Mononuclear cell (primary cell): ENCODE data around the gene ARHGAP10. TPM values are rescaled to one million over a fixed set of nuclear protein-coding genes. Genes with fewer than 3 reads are reported as not detected.

Experiments used
- H3K27me3 ChIP-seq: 2 replicates; pipeline ENCODE4 v1.6.0; 2011; ENCODE audit warnings: low read length, control low read depth; ENCODE audit not compliant: insufficient read depth
- H3K4me1 ChIP-seq: 2 replicates; pipeline ENCODE4 v1.5.1; 2011; ENCODE audit warnings: mild to moderate bottlenecking, low read length, control low read depth; ENCODE audit not compliant: insufficient read depth
- H3K4me3 ChIP-seq: 2 replicates; pipeline ENCODE4 v1.5.1; 2011; ENCODE audit warnings: mild to moderate bottlenecking, low read length, moderate library complexity
- H3K9me3 ChIP-seq: 2 replicates; pipeline ENCODE4 v1.5.1; 2011; ENCODE audit warnings: low read depth, mild to moderate bottlenecking, control low read depth, low read length
- total RNA-seq: library from RNA; depleted of rRNA; stranded (reverse); fragments of >200 nt; gene quantifications from one replicate; pipeline ENCODE4 v1.2.3, GENCODE V29; 2012

The ARHGAP10 gene
- total RNA-seq, 1 donor, result 10.6 TPM

DNA sequence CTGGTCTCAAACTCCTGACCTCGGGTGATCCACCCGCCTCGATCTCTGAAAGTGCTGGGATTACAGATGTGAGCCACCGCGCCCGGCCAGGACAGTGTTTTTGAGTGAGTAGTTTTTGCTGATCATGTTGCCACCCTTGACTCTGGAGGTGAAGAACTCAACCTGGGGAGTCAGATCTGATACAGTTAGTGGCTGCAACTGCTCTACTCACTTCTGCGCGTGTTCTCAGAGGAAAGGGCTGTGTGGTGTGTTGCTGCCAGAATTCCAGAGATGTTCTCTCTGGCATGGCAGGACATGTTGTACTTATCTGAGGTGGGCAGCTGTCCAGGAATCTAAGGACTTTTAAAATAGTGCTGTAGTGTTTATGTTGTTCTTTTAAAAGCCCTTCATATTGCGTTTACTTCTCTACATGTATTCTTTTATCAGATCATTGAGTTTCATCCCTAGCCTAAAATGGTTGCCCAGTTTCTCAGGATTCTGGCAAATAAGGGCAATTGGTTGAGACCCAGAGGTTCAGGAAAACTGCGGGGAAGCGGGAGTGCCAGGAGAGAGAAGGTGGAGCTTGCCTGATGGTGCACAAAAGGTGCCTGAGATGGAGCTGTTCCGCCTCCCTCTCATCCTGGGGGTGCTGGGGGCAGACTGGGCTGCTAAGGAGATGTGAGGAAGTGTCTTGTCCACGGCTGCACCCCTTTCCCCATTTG is 97.7 kb downstream of the ARHGAP10 start:
- Histone ChIP-seq H3K9me3 (no peaks in the 10 kb centered on the region), H3K4me3 (no peak overlapping the region), H3K27me3 (no peaks in the 10 kb centered on the region), H3K4me1 (peaks cover 63% of the 10 kb centered on the region)

DNA sequence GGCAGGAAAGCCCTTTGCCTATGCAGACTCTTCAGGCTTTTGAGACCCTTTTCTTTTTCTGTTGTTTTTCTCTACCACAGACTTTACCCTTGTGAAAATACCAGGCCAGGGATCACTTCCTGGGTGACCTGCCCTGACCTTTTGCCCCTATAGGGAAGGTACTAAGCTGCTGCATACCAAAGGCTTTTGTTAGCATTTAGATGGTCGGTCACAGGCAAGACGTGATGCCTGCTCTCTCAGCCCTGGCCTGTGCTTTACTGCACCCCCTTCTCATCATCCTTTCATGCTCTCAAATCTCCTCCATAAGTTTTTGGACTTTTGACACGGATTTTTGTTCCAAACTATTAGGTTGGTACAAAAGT is 98.2 kb downstream of the ARHGAP10 start:
- H3K9me3 ChIP-seq, result no peaks in the 10 kb centered on the region
- no peaks in the 10 kb centered on the region for H3K27me3 ChIP-seq
- H3K4me1 ChIP-seq, result peaks cover 63% of the 10 kb centered on the region
- H3K4me3 ChIP-seq, result no peak overlapping the region

DNA sequence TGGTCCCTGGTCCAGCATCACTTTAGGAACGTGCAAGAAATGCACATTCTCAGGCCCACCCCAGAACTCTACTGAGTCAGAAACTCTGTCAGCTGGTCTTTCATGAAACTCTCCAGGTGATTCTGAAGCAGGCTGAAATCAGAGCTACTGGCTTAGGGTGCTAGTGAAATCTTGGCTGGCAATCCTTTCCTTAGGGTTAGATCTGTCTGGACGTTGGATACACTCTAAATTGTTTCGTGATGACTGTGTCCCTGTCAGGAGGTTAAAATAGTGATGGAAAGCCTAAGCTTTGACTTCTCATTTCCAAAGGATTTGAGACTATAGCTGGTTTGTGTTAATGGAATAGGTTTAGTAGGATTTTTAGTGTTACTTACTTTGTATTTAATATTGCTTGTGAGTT is 99.1 kb downstream of the ARHGAP10 start:
- H3K27me3 ChIP-seq, result no peaks in the 10 kb centered on the region
- peaks cover 57% of the 10 kb centered on the region for H3K4me1 ChIP-seq
- no peaks in the 10 kb centered on the region for H3K9me3 ChIP-seq
- no peak overlapping the region for H3K4me3 ChIP-seq

DNA sequence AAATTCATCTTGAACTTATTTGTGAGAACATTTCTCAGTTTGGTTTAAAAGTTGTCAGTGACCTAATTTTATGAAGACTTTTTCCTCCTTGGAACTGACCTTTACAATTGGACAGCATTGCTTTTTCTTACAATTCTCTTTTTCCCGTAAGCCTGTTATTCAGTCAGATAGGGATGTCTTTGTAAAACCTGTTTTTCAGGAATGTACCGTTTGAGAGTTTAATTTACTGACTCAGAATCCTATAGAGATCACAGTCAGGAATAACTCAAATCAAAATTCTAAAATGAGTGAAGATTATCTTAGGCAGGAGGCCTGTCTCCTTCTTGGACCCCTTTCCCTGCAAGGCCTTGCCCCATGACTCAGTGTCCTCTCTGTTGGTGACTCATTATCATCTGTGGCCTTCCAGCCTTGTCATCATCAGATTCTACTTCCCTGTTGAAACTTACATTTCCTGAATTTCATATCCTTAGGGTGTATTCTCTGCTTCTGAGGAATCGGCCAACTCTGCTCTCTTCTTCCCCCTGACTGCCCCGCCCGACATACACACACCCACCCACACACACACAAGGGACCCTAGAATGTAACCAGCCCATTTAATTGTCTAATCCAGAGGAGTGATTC is 99.8 kb downstream of the ARHGAP10 start:
- Histone ChIP-seq H3K4me3 (no peak overlapping the region), H3K4me1 (peaks cover 52% of the 10 kb centered on the region), H3K9me3 (no peaks in the 10 kb centered on the region), H3K27me3 (no peaks in the 10 kb centered on the region)

DNA sequence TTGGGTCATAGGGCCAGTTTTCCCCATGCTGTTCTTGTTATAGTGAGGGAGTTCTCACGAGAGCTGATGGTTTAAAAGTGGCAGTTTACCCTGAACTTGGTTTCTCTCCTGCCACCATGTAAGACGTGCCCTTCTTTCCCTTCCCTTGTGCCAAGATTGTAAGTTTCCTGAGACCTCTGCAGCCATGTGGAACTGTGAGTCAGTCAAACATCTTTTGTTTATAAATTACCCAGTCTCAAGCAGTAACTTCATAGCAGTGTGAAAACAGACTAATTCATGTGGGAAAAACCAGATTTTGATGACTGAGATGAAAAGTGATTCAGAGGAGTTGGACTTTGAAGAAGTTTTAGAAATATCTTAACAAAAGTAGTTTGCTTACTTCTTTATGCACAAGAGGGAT is 101.4 kb downstream of the ARHGAP10 start:
- Histone ChIP-seq H3K9me3 (no peaks in the 10 kb centered on the region), H3K4me1 (peaks cover 51% of the 10 kb centered on the region), H3K4me3 (no peak overlapping the region), H3K27me3 (no peaks in the 10 kb centered on the region)

DNA sequence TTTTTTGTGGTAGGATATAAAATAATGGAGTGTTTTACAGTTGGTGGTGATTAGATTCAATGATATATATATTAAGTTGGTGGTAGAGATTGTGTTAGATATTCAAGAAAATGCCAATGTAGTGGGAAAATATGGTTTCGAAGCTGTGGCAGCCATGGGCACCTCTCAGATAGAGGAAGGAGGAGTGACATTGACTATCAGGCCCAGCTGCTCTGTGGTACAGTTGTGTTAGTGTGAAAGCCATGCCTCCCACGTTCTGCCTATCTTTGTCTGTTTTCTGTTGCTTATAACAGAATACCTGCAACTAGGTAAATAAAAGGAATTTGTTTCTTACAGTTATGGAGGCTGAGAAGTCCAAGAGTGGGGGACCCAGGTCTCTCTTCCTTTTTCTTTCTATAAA is 101.9 kb downstream of the ARHGAP10 start:
- Histone ChIP-seq H3K27me3 (no peaks in the 10 kb centered on the region), H3K4me3 (no peak overlapping the region), H3K9me3 (no peaks in the 10 kb centered on the region), H3K4me1 (peaks cover 46% of the 10 kb centered on the region)

DNA sequence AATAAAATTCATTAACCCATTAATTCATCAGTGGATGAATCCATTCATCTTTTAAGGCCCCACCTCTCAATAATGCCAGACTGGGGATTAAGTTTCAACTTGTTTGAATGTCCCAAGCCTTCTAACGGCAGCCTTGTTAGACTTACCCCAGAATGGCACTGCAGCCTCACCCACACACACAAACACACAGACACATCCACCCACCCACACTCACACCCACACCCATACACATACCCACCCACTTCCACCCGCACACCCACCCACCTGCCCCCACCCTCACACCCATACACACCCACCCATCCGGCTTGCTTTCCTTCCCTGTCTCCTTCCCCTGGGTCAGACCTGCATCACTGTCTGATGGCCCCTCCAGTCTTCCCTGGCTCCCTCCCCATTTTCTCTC is 102.6 kb downstream of the ARHGAP10 start:
- H3K9me3 ChIP-seq, result no peaks in the 10 kb centered on the region
- no peaks in the 10 kb centered on the region for H3K27me3 ChIP-seq
- no peak overlapping the region for H3K4me3 ChIP-seq
- H3K4me1 ChIP-seq, result peaks cover 39% of the 10 kb centered on the region

DNA sequence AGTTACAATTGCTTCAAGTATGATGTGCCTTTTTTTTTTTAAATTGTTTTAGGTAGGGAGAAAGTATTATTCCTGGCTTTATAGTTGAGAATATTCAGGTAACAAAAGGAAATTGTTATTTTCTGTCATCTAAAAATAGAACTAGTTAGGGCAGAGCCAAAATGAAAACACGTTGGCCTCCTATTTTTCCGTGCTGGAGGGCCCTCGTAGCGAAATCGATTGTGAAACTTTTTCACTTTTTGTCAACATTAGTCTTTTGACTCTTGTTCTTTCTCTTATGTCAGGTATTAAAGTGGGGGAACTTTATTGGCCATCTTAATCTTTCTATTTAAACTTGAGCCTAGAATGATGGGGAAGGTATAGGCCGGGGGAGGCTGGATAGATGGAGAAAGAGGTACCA is 104.9 kb downstream of the ARHGAP10 start:
- H3K4me3 ChIP-seq, result no peak overlapping the region
- H3K27me3 ChIP-seq, result no peaks in the 10 kb centered on the region
- peaks cover 19% of the 10 kb centered on the region for H3K4me1 ChIP-seq
- no peaks in the 10 kb centered on the region for H3K9me3 ChIP-seq

DNA sequence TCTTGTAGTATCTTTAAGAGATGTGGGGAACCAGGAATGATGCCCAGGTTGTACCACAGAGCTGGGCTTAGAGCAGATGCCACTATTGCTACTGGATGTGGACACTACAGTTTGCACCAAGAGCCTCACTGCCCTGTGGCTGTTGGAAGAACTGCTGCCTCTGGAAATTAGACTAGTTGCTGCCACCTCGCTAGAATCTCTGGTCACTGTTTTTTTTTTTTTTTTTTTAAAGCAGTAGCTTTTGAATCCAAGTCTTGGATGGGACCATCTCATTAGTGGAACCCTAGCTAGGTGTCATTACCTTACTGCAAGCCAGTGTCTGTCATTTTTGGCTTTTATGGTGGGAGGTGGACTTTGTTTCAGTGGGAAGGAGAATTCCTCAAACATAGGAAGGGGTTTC is 105.5 kb downstream of the ARHGAP10 start:
- H3K27me3 ChIP-seq, result no peaks in the 10 kb centered on the region
- H3K4me3 ChIP-seq, result no peak overlapping the region
- peaks cover 12% of the 10 kb centered on the region for H3K4me1 ChIP-seq
- H3K9me3 ChIP-seq, result no peaks in the 10 kb centered on the region

DNA sequence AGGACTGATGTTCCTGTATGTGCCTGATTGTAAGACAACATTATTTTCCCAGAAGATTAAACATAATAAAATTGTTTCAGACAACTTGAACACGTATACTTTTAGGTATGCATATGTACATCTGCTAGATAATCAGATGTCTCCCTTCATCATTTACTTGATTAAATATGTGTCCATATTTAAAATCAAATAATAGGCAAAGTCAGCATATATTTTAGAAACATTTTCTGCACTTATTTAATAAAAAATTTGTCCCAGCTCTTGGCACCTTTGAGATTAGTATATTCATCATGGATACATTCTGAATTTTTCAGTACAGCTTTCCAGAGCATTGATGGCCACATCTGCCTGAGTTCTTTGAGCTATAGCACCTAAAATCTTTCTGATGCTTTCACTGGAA is 106.0 kb downstream of the ARHGAP10 start:
- H3K4me1 ChIP-seq, result peaks cover 8% of the 10 kb centered on the region

DNA sequence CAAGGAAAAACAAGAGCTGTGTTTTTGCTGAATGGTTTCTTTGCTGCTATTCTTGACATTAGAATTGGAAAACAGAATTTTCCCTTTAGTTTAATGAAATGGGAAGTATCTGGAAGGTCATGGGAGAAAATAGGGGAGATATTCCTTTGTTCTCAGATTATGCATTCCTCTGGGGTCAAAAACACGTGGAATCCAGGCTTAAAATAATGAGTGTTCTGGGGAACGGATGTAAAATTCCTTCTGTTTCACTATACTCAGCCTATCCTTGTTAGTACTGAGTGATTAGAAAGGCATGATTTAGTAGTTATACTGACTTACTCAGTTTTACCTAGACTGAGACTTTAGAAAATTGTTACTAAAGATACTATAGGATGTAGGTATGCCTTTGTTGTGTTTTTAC is 107.3 kb downstream of the ARHGAP10 start:
- Histone ChIP-seq H3K4me1 (peaks cover 3% of the 10 kb centered on the region), H3K9me3 (no peaks in the 10 kb centered on the region), H3K4me3 (no peak overlapping the region), H3K27me3 (no peaks in the 10 kb centered on the region)

More for the DNA sequence above, 106.0 kb downstream of the ARHGAP10 start:
- Histone ChIP-seq H3K4me3 (no peak overlapping the region), H3K9me3 (no peaks in the 10 kb centered on the region), H3K27me3 (no peaks in the 10 kb centered on the region)

DNA sequence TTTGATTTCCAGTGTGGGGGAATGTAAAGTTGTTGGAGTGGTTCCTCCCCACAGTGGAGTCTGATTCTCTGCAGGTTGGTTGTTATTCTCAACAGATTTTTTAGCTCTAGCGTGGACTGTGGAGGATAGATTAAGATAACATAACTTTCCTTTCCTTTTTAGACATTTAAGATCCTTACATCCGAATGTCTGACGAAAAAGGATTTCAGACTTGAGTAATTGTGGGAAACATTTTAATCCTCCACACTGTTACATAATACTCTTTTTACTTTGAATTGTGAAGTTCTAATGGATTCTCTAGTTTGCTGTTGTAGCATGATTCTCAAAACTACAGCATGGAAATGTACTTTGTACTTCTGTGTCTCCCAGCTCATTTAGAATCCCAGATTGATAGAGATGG is 107.8 kb downstream of the ARHGAP10 start:
- no peaks in the 10 kb centered on the region for H3K27me3 ChIP-seq
- H3K4me1 ChIP-seq, result peaks cover 3% of the 10 kb centered on the region
- no peaks in the 10 kb centered on the region for H3K9me3 ChIP-seq
- H3K4me3 ChIP-seq, result no peak overlapping the region

DNA sequence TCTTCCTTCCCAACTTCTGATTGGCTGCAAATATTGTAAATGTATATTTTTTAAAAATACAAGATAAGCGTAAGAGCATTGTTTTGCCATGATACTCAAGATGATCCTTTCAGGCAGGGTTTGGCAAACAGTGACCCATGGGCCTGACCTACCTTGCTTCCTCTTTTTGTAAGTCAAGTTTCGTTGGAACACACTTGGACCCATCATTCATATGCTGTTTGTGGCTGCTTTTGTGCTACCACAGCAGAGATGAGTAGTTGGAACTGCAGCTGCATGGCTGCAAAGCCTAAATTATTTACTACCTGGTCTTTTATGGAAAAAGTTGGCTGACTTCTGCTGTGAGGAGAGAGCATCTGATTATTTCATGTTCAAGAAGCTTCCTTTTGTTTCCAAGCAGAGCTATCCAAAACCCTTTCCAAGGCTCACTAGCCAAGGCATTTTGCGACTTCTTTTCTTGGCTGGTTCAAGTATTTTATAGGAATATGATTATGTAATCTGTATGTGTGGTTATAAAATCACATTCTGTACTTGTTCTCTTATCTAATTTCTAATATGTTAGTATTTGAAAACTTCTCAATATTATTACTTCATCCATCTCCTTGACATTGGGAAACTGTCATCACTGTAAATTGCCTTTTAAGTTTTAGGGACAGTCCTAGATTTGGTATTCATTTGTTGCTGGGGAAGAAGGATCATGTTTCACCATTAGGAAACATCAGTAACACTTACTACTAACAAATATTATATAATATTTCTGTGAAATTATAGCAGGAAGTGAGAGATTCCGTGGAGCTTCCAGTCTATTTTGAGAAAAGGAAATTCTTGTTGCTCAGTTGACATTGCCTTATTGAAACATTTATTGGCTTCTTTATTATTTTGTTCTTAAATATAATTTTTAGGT is 109.2 kb downstream of the ARHGAP10 start:
- no peak overlapping the region for H3K4me3 ChIP-seq
- H3K4me1 ChIP-seq, result peaks cover 3% of the 10 kb centered on the region
- no peaks in the 10 kb centered on the region for H3K27me3 ChIP-seq
- no peaks in the 10 kb centered on the region for H3K9me3 ChIP-seq

DNA sequence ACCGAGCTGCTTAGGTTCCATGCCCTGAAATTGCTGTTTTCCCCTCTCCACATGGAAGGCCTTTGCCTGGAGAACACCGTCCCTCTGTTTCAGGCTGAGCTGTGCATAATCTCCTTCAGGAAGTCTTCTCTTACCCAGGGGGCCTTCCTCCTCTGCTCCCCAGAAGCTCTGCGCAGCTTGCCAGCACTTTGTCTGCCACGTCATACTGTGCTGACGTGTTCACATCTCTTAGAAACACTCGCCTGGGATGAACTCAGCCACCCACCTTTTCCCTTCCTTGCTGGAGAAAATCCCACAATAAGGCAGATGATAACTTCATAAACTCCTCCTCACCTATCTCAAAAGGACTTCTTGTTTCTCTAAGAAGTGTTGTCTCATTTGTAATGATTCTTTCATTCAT is 110.7 kb downstream of the ARHGAP10 start:
- Histone ChIP-seq H3K4me1 (peaks cover 3% of the 10 kb centered on the region), H3K9me3 (no peaks in the 10 kb centered on the region), H3K27me3 (no peaks in the 10 kb centered on the region), H3K4me3 (no peak overlapping the region)

DNA sequence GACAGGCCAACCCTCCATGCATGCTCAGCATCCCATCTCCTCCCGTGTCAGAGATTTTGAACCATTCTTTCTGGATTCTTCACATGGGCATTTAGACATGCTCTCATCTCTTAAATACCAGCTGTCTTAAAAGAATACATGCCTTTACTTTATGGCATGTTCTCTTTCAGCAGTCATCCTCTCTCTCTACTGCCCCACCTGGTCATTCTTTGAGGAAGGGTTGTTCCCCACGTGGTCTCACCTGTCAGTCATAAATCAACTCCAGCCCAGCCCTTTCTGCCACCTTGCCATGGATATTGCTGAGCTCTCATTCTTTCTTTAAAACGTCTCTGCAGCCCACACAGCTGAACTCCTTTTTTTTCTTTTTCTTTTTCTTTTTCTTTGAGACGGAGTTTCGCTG is 111.3 kb downstream of the ARHGAP10 start:
- H3K9me3 ChIP-seq, result no peaks in the 10 kb centered on the region
- peaks cover 3% of the 10 kb centered on the region for H3K4me1 ChIP-seq
- H3K4me3 ChIP-seq, result no peak overlapping the region
- no peaks in the 10 kb centered on the region for H3K27me3 ChIP-seq
